HG03108 (cell line): ENCODE results near the gene ITPRID1.
"Not testable (repeated sequence)": the region's sequence is repeated elsewhere in the genome, so short reads cannot be mapped to it uniquely, and the experiment has no call there.

Experiments used
- ATAC-seq: cut with Tn5 transposase; IDR thresholded peaks from one replicate; pipeline ENCODE4 v1.9.1; 2021; ENCODE audit warnings: moderate library complexity; ENCODE audit not compliant: unreplicated experiment

Gene ITPRID1

GRCh38 chr7:31516680-31517502 lies 3.0 kb downstream of the ITPRID1 start:
- ATAC-seq, result no peak

DNA sequence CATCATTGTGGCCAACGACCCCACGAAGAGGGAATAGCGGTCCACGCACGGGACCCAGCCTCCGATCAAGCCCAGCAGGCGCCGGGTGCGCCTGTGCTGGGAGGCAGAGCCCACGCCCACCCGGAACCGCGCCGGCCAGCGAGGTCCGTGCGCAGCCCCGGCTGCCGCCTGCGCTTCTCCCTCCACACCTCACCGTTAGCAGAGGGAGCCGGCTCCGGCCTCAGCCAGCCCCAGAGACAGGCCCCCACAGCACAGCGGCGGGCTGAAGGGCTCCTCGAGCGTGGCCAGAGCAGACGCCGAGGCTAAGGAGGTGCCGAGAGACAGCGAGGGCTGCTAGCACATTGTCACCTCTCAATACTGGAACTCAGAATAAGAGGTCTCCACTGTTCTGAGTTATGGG lies 3.6 kb downstream of the ITPRID1 start:
- ATAC-seq, result no peak

- no peak for ATAC-seq
These were observed 4.9 kb downstream of the ITPRID1 start for GRCh38 chr7:31518766-31519165.

GRCh38 chr7:31521336-31522010 lies 7.6 kb downstream of the ITPRID1 start:
- ATAC-seq, result no peak

- ATAC-seq, result no peak
These were observed 13.0 kb downstream of the ITPRID1 start for GRCh38 chr7:31526864-31527263.

DNA sequence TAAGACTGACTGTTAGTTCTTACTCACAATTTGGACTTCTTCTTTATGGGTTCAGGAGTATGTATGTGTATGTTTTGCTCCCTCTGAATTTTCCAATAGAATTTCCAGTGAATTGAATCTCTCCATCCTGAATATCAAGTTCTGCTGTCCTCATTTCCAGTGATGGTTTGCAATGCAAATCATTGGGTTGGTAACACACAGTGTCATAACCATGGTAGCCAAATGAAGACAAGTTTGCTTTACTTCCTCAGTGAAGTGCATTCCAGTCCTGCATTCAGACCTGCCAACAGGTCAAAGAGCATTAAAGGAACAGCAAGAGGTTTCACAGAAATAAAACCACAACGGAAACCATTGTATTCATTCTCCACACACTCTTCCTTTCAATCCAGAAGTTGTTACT lies 15.2 kb downstream of the ITPRID1 start:
- no peak for ATAC-seq

GRCh38 chr7:31540651-31541185 lies 26.8 kb downstream of the ITPRID1 start:
- not testable (repeated sequence) for ATAC-seq

DNA sequence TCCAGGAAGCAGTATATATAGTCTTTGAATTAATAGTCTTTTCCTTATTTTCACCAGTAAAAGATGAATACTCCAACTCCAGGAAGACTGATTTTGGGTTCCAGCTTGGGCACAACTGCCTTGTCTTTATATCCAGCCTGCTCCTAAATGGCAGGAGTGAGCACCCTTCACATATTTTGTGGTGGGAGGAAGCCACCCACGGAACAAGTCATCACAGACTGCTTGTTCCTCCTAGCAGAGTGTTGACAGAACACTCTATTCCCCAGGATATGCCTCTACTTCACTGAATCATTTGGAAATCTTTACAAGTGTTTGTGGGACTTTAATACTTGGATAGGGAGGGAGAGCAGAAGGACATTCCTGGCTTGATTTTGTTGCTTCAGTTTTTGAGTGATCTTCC lies 31.7 kb downstream of the ITPRID1 start:
- no peak for ATAC-seq

- ATAC-seq, result no peak
These were observed 35.7 kb downstream of the ITPRID1 start for GRCh38 chr7:31549611-31550010.

GRCh38 chr7:31550432-31550831 lies 36.5 kb downstream of the ITPRID1 start:
- no peak for ATAC-seq

DNA sequence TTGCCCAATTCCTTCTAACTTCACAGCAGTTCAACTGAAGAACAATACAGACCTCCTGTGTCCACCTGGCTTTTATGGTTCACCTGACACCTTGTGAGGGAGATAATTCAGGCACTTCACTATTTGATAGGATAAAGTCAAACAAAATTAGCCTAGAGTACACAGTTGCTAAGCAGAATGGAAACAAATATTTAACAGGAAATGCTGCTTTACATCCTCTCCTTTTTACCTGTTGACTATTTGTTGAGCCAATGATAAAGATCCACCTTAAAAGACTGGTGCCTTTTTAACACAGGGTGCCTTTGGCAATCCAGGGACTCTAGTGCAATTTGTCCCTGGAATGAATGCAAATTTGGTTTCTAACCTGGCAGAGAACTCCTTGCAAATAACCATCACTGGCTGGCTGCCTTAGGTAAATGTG lies 39.8 kb downstream of the ITPRID1 start:
- no peak for ATAC-seq

GRCh38 chr7:31562002-31562401 lies 48.1 kb downstream of the ITPRID1 start:
- ATAC-seq, result no peak

DNA sequence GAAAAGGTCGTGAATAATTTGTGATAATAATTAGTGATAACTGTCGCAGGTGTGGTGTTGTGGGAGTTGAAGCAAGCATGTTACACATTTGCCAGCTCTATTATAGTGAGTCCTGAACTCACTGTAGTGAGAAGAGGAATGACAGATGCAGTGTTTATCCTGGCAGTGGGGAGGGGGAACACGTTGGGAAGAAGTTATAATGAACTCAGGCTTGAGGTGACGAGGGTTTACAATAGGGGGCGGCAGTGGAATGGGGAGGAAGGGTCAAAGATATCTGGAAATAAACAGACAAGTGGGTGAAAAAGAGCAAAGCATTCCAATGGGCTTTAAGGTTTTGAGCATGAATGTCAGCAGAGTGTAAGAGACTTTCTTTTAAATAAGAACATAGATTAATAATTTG lies 49.6 kb downstream of the ITPRID1 start:
- ATAC-seq, result no peak

GRCh38 chr7:31563951-31564350 lies 50.1 kb downstream of the ITPRID1 start:
- ATAC-seq, result no peak

- no peak for ATAC-seq
These were observed 50.8 kb downstream of the ITPRID1 start for GRCh38 chr7:31564661-31565060.

DNA sequence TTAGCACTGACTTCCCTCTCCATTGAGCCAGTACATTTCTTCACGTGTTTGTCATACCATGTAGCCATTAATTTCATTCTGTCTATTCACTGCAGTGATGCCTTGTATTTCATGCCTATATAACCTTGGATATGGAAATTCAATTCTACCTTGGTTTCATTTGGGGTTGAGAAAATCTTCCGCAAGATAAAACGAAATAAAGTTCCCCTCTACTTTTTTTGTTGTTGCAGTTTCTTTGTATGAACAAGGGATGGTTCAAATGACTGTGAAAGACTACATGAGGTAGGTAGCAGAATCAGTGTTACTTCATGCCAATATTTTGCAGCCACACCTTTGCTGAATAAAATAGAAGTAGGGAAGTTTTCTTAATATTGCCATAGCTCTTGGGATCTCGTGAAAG lies 55.6 kb downstream of the ITPRID1 start:
- ATAC-seq, result no peak

DNA sequence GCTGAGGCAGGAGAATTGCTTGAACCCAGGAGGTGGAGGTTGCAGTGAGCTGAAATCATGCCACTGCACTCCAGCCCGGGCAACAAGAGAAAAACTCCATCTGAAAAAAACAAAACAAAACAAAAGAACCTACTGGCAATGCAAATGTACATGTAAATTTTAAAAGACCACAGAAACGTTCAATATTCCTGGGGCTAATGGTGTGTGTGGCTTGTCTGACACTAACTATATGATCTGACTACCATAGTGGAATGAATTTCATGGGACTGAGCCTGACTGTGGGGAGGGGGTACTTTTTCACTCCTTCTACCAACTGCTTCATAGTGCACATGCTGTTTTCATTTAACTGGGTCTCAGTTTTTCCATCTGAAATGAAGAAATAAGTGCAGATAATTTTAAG lies 69.6 kb downstream of the ITPRID1 start:
- ATAC-seq, result no peak

DNA sequence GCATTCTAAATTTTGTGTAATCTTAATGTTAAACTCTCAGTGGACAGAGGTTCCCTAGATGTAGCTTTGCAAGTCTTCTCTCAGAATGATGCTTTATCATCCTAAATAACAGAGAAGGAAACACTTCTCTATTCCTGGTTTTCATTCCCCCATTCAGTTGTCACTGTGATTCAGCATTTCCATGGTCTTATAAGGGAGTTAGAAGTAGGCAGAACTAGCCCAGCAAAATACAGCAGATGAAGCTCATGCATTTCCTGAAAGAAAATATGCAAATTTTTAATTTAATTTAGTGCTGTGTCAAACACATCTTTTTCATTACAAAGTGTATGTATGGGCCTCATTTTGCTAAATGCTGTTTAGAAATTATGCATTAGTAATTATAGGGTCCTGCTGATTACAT lies 70.1 kb downstream of the ITPRID1 start:
- no peak for ATAC-seq

DNA sequence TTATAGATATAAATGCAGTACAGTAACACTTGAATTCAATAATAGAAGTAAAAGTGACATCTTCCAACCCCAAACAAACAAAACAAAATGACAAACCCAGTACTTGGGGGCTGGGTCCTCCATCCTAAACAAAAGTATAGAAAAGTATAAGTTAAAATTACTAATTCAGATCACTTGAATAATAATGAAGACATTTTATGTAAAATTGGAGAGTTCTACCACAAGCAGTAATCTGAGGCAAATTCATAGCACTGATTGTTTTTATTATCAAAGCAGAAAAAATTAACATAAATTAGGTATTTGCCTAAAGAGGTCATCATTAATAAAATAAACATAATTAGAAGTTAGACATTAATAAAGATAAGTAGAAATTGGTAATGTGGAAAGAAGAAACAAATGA lies 81.5 kb downstream of the ITPRID1 start:
- no peak for ATAC-seq

DNA sequence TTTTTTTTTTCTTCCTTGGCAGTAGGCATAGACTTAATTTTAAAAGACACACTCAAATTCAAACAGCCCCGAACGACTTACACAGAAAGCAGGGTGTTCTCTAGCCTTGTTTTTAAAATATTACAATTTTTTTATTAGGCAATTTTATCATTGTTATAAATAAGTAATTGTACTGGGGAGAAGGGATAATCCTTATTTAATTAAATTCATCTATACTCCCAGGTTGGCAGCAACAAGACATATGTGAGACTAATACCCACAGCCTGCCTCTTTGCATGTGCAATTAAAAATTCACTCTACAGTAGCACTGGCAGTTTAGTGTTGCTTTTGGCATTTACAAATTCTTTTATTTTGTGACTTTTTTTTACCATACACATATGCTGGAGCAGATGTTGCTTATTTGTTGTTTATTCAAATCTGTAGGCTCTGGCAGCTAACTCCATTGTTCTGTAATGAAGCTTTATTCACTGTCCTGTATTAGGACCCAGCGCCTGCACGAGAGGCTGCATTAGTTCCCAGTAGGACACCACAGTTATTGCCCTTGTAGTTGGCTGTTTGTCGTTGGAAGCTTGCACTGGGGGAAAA lies 88.2 kb downstream of the ITPRID1 start:
- no peak for ATAC-seq

DNA sequence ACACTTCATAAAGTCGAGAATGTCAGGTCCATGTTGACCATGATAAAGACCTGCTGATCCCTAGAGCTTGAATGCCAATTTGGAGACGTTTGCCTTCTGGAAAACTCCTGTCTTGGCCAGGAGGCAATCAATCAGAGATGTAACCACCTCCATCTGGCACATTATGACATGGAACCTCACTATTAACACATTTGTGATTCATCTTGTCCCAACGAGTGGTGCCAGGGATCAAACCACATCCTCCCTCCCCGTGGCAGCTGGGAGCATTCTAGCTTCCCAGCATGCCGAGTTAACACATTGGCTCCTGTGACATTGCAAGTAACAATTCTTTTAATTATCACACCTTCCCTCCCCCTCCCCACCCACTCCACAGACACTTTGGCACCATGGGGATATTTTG lies 89.2 kb downstream of the ITPRID1 start:
- no peak for ATAC-seq

DNA sequence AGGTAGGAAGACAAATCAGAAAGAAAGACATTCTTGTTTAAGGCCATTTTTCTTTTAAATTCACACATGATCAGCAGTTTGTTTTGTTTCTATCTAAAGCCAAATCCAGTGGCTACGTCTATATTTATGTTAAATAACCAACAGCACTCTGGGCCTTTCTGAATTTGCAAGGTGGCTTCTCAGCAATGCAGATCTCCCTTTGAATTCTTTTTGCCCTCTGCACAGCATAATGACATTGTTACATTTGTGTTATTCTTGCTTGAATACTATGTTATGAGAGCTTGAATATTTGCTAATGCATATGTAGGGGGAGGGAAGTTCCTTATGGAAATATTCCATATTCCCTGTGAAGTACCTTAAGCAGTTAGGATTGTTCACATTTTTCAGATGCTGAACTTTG lies 99.7 kb downstream of the ITPRID1 start:
- ATAC-seq, result no peak
